GM10266 (cell line): ENCODE results near the gene FAT2.

Source experiments
- DNase-seq: peaks from one replicate; pipeline ENCODE4 v3.0.0; 2012; ENCODE audit errors: extremely low spot score
- TF ChIP-seq, protein P1 (sequence below): IDR thresholded peaks from 2 replicates; pipeline ENCODE4 v1.5.1; 2012; ENCODE audit warnings: mild to moderate bottlenecking, low read depth; ENCODE audit not compliant: control insufficient read depth, insufficient read depth; ENCODE audit errors: missing control alignments

The FAT2 gene, protein sequence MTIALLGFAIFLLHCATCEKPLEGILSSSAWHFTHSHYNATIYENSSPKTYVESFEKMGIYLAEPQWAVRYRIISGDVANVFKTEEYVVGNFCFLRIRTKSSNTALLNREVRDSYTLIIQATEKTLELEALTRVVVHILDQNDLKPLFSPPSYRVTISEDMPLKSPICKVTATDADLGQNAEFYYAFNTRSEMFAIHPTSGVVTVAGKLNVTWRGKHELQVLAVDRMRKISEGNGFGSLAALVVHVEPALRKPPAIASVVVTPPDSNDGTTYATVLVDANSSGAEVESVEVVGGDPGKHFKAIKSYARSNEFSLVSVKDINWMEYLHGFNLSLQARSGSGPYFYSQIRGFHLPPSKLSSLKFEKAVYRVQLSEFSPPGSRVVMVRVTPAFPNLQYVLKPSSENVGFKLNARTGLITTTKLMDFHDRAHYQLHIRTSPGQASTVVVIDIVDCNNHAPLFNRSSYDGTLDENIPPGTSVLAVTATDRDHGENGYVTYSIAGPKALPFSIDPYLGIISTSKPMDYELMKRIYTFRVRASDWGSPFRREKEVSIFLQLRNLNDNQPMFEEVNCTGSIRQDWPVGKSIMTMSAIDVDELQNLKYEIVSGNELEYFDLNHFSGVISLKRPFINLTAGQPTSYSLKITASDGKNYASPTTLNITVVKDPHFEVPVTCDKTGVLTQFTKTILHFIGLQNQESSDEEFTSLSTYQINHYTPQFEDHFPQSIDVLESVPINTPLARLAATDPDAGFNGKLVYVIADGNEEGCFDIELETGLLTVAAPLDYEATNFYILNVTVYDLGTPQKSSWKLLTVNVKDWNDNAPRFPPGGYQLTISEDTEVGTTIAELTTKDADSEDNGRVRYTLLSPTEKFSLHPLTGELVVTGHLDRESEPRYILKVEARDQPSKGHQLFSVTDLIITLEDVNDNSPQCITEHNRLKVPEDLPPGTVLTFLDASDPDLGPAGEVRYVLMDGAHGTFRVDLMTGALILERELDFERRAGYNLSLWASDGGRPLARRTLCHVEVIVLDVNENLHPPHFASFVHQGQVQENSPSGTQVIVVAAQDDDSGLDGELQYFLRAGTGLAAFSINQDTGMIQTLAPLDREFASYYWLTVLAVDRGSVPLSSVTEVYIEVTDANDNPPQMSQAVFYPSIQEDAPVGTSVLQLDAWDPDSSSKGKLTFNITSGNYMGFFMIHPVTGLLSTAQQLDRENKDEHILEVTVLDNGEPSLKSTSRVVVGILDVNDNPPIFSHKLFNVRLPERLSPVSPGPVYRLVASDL (N-terminal part only)

DNA sequence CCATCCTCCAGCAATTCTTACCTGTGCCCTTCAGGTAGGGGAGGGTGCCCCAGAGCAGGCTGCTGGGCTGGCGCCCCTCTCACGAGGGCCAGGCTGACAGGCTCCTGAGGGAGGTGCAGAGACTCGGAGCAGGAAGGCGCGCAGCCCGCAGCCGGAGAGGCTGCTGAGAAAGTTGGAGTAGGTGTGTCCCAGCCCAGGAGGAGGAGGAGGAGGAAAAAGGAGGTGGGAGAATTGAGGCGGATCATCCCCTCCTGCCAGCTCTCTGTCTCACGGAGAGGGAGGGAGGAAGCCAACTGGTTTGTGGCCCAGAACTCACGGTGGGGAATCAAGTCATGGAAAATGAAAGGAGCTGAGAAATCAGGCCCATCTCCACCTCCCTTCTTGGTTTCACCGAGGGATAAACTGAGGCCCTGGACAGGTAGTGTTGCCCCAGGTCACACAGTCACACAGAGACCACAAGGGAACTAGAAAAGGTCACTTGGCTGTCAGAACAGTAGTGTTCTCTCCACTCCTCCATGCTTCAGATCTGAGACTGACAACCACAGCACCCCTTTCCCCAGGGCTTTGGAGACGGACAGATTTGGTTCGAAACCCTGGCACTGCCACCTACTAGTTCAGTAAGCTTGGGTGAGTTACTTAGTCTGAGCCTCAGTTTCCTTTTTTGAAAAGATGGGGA is at the start of gene FAT2:
FAT2 (minus strand) TSS at position 188 of the 676 bp plus-strand sequence. CDS start 22,400 bp downstream, outside the sequence.
- no peak for DNase-seq
- TF ChIP-seq, protein P1, sequence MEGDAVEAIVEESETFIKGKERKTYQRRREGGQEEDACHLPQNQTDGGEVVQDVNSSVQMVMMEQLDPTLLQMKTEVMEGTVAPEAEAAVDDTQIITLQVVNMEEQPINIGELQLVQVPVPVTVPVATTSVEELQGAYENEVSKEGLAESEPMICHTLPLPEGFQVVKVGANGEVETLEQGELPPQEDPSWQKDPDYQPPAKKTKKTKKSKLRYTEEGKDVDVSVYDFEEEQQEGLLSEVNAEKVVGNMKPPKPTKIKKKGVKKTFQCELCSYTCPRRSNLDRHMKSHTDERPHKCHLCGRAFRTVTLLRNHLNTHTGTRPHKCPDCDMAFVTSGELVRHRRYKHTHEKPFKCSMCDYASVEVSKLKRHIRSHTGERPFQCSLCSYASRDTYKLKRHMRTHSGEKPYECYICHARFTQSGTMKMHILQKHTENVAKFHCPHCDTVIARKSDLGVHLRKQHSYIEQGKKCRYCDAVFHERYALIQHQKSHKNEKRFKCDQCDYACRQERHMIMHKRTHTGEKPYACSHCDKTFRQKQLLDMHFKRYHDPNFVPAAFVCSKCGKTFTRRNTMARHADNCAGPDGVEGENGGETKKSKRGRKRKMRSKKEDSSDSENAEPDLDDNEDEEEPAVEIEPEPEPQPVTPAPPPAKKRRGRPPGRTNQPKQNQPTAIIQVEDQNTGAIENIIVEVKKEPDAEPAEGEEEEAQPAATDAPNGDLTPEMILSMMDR, result no peak

DNA sequence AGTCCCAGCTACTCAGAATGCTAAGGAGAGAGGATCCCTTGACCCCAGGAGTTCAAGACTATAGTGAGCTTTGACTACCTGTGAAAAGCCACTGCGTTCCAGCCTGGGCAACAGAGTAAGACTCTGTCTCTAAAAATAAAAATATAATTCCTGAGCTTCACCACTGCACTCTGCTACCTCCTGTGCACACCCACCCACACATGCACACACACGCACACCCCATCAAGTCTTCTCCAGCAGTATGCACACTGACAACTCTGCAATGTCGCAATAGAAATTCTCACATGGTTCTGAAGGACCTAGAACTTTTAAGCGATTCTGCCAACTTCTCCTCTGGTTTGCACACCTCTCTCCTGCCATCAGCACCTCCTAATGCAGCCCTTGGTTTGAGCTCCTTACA is 47.5 kb upstream of the FAT2 start:
- TF ChIP-seq, protein P1, result no peak
- DNase-seq, result no peak

DNA sequence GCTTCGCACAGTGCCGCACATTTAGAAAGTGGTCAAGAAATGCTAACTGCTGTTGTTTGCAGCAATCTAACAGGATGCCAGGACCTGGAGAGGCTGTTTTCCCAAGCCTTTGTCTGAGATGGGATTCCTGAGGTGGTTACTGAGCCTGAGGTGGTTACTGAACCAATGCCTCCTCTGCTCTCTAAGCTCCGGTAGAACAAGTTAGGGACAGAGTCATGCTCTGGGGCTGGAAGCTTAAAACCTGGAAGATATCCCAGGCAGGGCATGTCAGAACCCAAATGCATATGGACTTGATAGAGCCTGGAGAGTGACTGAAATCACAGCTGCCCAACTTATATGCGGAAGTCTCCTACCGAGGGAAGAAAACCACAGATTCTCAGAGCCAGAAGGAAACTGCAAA is 46.5 kb upstream of the FAT2 start:
- TF ChIP-seq, protein P1, result no peak
- DNase-seq, result no peak

DNA sequence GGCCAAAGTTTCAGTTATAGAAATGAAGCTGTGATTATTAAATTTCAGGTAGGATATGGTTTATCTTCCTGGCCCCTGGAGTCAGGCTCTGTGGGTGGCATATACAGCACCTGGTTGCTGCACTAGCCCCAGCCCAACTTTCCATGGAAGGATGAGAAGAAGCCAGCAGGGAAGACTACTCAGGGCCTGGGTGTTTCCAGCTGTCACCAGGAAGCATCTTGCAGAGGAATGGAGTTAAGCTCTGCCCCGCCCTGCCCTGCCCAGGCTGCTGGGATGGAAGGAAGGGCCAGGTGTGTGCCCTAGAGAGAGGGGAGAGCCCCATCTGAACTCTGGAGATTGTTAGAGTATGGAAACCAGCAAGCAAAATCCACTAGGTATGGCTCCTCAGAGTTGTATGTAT is 42.8 kb upstream of the FAT2 start:
- DNase-seq, result no peak
- TF ChIP-seq, protein P1, result no peak

DNA sequence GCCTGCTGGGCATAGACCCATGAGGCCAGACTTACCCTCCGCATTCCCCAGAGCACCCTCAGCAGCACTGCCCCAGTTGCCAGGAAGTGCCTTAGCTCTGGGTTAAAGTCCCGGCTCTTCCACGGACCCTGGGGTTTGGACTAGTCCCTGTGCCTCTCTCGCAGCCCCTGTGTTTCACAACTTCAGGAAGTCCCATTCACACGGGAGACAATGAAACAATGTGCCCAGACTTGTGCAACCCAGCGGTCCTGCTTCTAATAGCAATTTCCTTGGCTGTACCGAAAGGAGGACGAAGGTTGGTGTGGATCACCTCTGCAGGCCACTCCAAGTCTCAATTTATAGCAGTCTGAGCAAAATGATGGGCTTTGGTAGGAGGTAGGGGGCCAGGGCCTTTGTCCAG is 41.8 kb upstream of the FAT2 start:
- TF ChIP-seq, protein P1, result no peak
- no peak for DNase-seq

DNA sequence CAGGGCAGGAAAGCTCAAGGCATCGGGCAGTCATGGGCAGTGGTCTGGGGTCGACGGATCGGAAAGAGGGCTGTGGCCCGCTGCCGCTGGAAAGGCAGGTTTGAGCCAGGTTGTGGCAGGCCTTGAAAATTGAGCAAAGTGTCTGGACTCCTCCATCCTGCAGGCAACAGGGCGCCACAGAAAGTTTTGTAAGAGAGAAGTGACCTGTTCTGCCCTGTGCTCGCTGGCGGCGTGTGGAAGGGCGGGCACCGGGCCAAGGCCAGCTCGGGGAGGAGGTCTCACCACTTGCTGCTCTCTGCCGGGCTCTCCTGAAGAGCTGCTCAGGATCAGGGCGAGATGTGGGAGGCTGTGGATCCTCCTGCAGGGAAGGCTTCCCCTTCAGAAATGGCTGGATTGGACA is 41.4 kb upstream of the FAT2 start:
- no peak for DNase-seq
- TF ChIP-seq, protein P1, result no peak
